ENCODE results near the gene NPAT. TPM values are rescaled to one million over a fixed set of nuclear protein-coding genes. Genes with fewer than 3 reads are reported as not detected.

The NPAT gene
- total and polyA plus RNA-seq, 2 of the 13 experiments (the other 11 are each of a cell fraction or from before 2014, with no cell fraction given) = 4.4 to 11.2 TPM

- CTCF ChIA-PET (ENCODE audit: low intra/inter-chr PET ratio, low total read pairs) = no interaction called here
- H3K27ac ChIP-seq (ENCODE audit: extremely low read length, insufficient read depth, low read length) = no peak overlapping the region
Measured at GRCh38 chr11:108241330-108242037, 19.0 kb upstream of the NPAT start.

GRCh38 chr11:108239076-108239475 lies 16.6 kb upstream of the NPAT start:
- Histone ChIP-seq H3K27ac (ENCODE audit: extremely low read length, insufficient read depth, low read length) (no peak overlapping the region), H3K4me3 (replicated peaks in 1 of 3; ENCODE audit: insufficient read depth in 1 of 3, low read depth in 2 of 3, low read length in 3 of 3) (no peak overlapping the region), H3K4me1 (ENCODE audit: insufficient read depth, low read length) (peaks cover 26% of the 10 kb centered on the region), H4K20me1 (ENCODE audit: insufficient read depth, low read length) (no peaks in the 10 kb centered on the region), H2AFZ (ENCODE audit: low read length) (no peak overlapping the region), H3K9me3 (ENCODE audit: low read length) (no peaks in the 10 kb centered on the region), H3K9ac (ENCODE audit: insufficient read depth, low read depth, low read length) (no peak overlapping the region), H3K79me2 (ENCODE audit: insufficient read depth, low read length) (peaks cover 4% of the 10 kb centered on the region), H3K4me2 (ENCODE audit: low read depth, low read length) (no peak overlapping the region), H3K27me3 (ENCODE audit: control insufficient read depth in 1 of 2, insufficient read depth in 2 of 2, low read length in 2 of 2) (no peaks in the 10 kb centered on the region), H3K36me3 (replicated peaks in 1 of 2; ENCODE audit: control insufficient read depth in 1 of 2, insufficient read depth in 2 of 2, low read length in 2 of 2) (peaks cover 5 to 41% of the 10 kb centered on the region in 2 experiments; a peak in 4 of 5 replicates)
- intact Hi-C loops (cut with micrococcal nuclease; ENCODE audit: unreplicated experiment) (no loop called here), in situ Hi-C loops (cut with HindIII; ENCODE audit: extremely low pct_ligation_motif_present, low pct_unique_long_range_greater_than_20kb) (no loop called here)
- ATAC-seq = no peak
- DNase-seq (ENCODE audit: low spot score) = no peak
- ChIA-PET POLR2A (no interaction called here), CTCF (ENCODE audit: low intra/inter-chr PET ratio, low total read pairs) (no interaction called here)
- BruUV-seq (replicated peaks) = no TSS peak
- TF ChIP-seq ZC3H4 (CRISPR knock-in tag; IDR thresholded peaks at IDR 0.05; ENCODE audit: borderline replicate concordance) (no peak), SPEN (CRISPR knock-in tag; IDR thresholded peaks at IDR 0.05; ENCODE audit: low read depth) (no peak), ZBED4 (CRISPR knock-in tag; IDR thresholded peaks at IDR 0.05; ENCODE audit: borderline replicate concordance) (no peak)
- FAIRE-seq = no peak

More at GRCh38 chr11:108241330-108242037, 19.0 kb upstream of the NPAT start:
- H2AFZ ChIP-seq (ENCODE audit: low read length) = no peak overlapping the region
- no peak for FAIRE-seq
- TF ChIP-seq ATF7 (IDR thresholded peaks at IDR 0.05) (peak; percentile 45; the same call in 1 of the 2 replicates), ATF7 (CRISPR knock-in tag; IDR thresholded peaks at IDR 0.05) (no peak), ERF (CRISPR knock-in tag; IDR thresholded peaks at IDR 0.05) (no peak), CREB1 (IDR thresholded peaks at IDR 0.05) (peak; percentile 56), CREB1 (CRISPR knock-in tag; IDR thresholded peaks at IDR 0.05) (no peak)
- H4K20me1 ChIP-seq (ENCODE audit: insufficient read depth, low read length) = no peaks in the 10 kb centered on the region
- no peaks in the 10 kb centered on the region for H3K27me3 ChIP-seq (ENCODE audit: control insufficient read depth in 1 of 2, insufficient read depth in 2 of 2, low read length in 2 of 2)
- H3K9ac ChIP-seq (ENCODE audit: insufficient read depth, low read depth, low read length) = no peak overlapping the region
- WGBS (ENCODE audit: low lambda C conversion rate) = 97% methylated on average over 4 of the region's 4 CpGs
- POLR2A ChIA-PET = interaction anchor here (1.0 kb wide), 1 partner anchor 19 kb away, joined by 5 read pairs; the partner anchor contains the start of genes ATM and NPAT
- no peaks in the 10 kb centered on the region for H3K9me3 ChIP-seq (ENCODE audit: low read length)
- intact Hi-C loops (cut with micrococcal nuclease; ENCODE audit: unreplicated experiment) = no loop called here
- no TSS peak for BruUV-seq (replicated peaks)
- H3K4me2 ChIP-seq (ENCODE audit: low read depth, low read length) = no peak overlapping the region
- H3K4me3 ChIP-seq (replicated peaks in 1 of 3; ENCODE audit: insufficient read depth in 1 of 3, low read depth in 2 of 3, low read length in 3 of 3) = no peak overlapping the region
- H3K79me2 ChIP-seq (ENCODE audit: insufficient read depth, low read length) = no peaks in the 10 kb centered on the region
- H3K4me1 ChIP-seq (ENCODE audit: insufficient read depth, low read length) = peaks cover 19% of the 10 kb centered on the region
- no peak for ATAC-seq
- in situ Hi-C loops (cut with HindIII; ENCODE audit: extremely low pct_ligation_motif_present, low pct_unique_long_range_greater_than_20kb) = no loop called here
- H3K36me3 ChIP-seq (replicated peaks in 1 of 2; ENCODE audit: control insufficient read depth in 1 of 2, insufficient read depth in 2 of 2, low read length in 2 of 2) = peaks cover 5 to 28% of the 10 kb centered on the region in 2 experiments; a peak in 4 of 5 replicates
- no peak for DNase-seq (ENCODE audit: low spot score)

Data from HepG2 (cell line).